ENCODE results near the gene CRIP1.

CRIP1 gene

GRCh38 chr14:105480199-105480746 lies 6.4 kb upstream of the CRIP1 start:
- DNase-seq (ENCODE audit: low spot score) (no peak), FAIRE-seq (no peak)

GRCh38 chr14:105480807-105481801 lies 5.6 kb upstream of the CRIP1 start:
- peak; percentile 80 for DNase-seq (ENCODE audit: low spot score)
- peak; percentile 42 for FAIRE-seq

- peak; percentile 90 for DNase-seq (ENCODE audit: low spot score)
- FAIRE-seq = no peak
These were observed 4.7 kb upstream of the CRIP1 start for GRCh38 chr14:105481886-105482457.

GRCh38 chr14:105482486-105483110 lies 4.1 kb upstream of the CRIP1 start:
- DNase-seq (ENCODE audit: low spot score) (no peak), FAIRE-seq (no peak)

- no peak for FAIRE-seq
- DNase-seq (ENCODE audit: low spot score) = no peak
These were observed 3.2 kb upstream of the CRIP1 start for GRCh38 chr14:105483300-105484068.

GRCh38 chr14:105484069-105484996 lies 2.4 kb upstream of the CRIP1 start:
- no peak for FAIRE-seq
- DNase-seq (ENCODE audit: low spot score) = no peak

- FAIRE-seq (no peak), DNase-seq (ENCODE audit: low spot score) (no peak)
These were observed 1.7 kb upstream of the CRIP1 start for GRCh38 chr14:105484997-105485393.

- no peak for FAIRE-seq
- no peak for DNase-seq (ENCODE audit: low spot score)
These were observed 935 bp upstream of the CRIP1 start for GRCh38 chr14:105485739-105486162.

- no peak for FAIRE-seq
These were observed 325 bp downstream of the CRIP1 start for GRCh38 chr14:105486974-105487448.

GRCh38 chr14:105487449-105487985 lies 831 bp downstream of the CRIP1 start:
- FAIRE-seq (no peak), DNase-seq (ENCODE audit: low spot score) (no peak)

More at GRCh38 chr14:105486974-105487448, 325 bp downstream of the CRIP1 start:
- DNase-seq (ENCODE audit: low spot score) = no peak

- DNase-seq (ENCODE audit: low spot score) (no peak), FAIRE-seq (no peak)
These were observed 1.5 kb downstream of the CRIP1 start for GRCh38 chr14:105487986-105488777.

GRCh38 chr14:105488781-105489541 lies 2.3 kb downstream of the CRIP1 start:
- no peak for DNase-seq (ENCODE audit: low spot score)
- no peak for FAIRE-seq

- peak; percentile 76 for DNase-seq (ENCODE audit: low spot score)
- FAIRE-seq = no peak
These were observed 3.0 kb downstream of the CRIP1 start for GRCh38 chr14:105489542-105490266.

GRCh38 chr14:105490267-105490571 lies 3.5 kb downstream of the CRIP1 start:
- no peak for FAIRE-seq
- DNase-seq (ENCODE audit: low spot score) = no peak

- peak; percentile 92 for DNase-seq (ENCODE audit: low spot score)
- peak; percentile 58 for FAIRE-seq
These were observed 4.1 kb downstream of the CRIP1 start, which contains the start of gene TEDC1 for GRCh38 chr14:105490572-105491365. Gene TEDC1, plus strand, starts transcription at chr14:105491246. Its CDS starts 130 bp downstream, at chr14:105491376.

- no peak for FAIRE-seq
- DNase-seq (ENCODE audit: low spot score) = peak; percentile 79
These were observed 4.8 kb downstream of the CRIP1 start for GRCh38 chr14:105491366-105491973.
